ENCODE measurements around the gene NOX1. TPM values are rescaled to one million over a fixed set of nuclear protein-coding genes. Genes with fewer than 3 reads are reported as not detected.
"Not testable (repeated sequence)": the region's sequence is repeated elsewhere in the genome, so short reads cannot be mapped to it uniquely, and the experiment has no call there.

NOX1 gene
- total and polyA plus RNA-seq, 8 donors, result 53.3 TPM; not detected in 7

- TF ChIP-seq EP300 (IDR thresholded peaks at IDR 0.05) (no peak), POLR2AphosphoS5 (IDR thresholded peaks at IDR 0.05) (no peak), POLR2A (IDR thresholded peaks at IDR 0.05) (no peak)
- TF ChIP-seq, protein P1, sequence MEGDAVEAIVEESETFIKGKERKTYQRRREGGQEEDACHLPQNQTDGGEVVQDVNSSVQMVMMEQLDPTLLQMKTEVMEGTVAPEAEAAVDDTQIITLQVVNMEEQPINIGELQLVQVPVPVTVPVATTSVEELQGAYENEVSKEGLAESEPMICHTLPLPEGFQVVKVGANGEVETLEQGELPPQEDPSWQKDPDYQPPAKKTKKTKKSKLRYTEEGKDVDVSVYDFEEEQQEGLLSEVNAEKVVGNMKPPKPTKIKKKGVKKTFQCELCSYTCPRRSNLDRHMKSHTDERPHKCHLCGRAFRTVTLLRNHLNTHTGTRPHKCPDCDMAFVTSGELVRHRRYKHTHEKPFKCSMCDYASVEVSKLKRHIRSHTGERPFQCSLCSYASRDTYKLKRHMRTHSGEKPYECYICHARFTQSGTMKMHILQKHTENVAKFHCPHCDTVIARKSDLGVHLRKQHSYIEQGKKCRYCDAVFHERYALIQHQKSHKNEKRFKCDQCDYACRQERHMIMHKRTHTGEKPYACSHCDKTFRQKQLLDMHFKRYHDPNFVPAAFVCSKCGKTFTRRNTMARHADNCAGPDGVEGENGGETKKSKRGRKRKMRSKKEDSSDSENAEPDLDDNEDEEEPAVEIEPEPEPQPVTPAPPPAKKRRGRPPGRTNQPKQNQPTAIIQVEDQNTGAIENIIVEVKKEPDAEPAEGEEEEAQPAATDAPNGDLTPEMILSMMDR (IDR thresholded peaks at IDR 0.05), result no peak
- H3K27me3 ChIP-seq, result no peaks in the 10 kb centered on the region
- WGBS, 5 donors, result 38 to 71% (median 67%) methylated on average over 1 of the region's 1 CpG
- H3K9me3 ChIP-seq, result peaks cover 0 to 31% (median 5%) of the 10 kb centered on the region in 4 donors
- intact Hi-C loops (cut with DNase I; ENCODE audit: low total_unique reads), result no loop called here
- no peak for DNase-seq
- H3K4me3 ChIP-seq, result no peak overlapping the region
- H3K27ac ChIP-seq, result no peak overlapping the region
- H3K4me1 ChIP-seq, result no peaks in the 10 kb centered on the region
- no peaks in the 10 kb centered on the region for H3K36me3 ChIP-seq
These were observed 69.4 kb downstream of the NOX1 start for GRCh38 chrX:100804780-100805179.

DNA sequence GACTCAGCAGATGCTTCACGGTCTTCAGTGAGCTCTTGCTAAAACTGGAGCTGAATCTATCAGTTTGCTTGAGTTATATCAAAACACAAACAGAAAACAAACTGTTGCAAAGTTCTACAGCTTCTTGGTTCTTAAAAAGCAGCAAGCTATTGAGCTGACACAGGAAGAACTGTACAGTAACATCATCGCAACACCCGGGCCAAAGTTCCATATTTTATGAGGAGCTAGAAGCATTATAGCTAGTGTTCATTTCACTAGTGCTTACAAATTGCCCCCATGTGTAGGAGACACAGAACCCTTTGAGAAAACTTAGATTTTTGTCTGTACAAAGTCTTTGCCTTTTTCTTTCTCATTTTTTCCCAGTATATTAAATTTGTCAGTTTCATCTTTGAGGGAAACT lies 71.3 kb downstream of the NOX1 start:
- intact Hi-C loops (cut with DNase I; ENCODE audit: low total_unique reads), result no loop called here
- Histone ChIP-seq H3K27me3 (no peaks in the 10 kb centered on the region), H3K27ac (no peak overlapping the region), H3K4me1 (no peaks in the 10 kb centered on the region), H3K36me3 (no peaks in the 10 kb centered on the region), H3K9me3 (peaks cover 0 to 26% (median 5%) of the 10 kb centered on the region in 4 donors), H3K4me3 (no peak overlapping the region)
- 81 to 88% (median 85%) methylated on average over 3 of the region's 3 CpGs for WGBS, 5 donors
- no peak for DNase-seq
- TF ChIP-seq POLR2AphosphoS5 (IDR thresholded peaks at IDR 0.05) (no peak), POLR2A (IDR thresholded peaks at IDR 0.05) (no peak), EP300 (IDR thresholded peaks at IDR 0.05) (no peak)
- TF ChIP-seq, protein P1 (IDR thresholded peaks at IDR 0.05), result no peak

DNA sequence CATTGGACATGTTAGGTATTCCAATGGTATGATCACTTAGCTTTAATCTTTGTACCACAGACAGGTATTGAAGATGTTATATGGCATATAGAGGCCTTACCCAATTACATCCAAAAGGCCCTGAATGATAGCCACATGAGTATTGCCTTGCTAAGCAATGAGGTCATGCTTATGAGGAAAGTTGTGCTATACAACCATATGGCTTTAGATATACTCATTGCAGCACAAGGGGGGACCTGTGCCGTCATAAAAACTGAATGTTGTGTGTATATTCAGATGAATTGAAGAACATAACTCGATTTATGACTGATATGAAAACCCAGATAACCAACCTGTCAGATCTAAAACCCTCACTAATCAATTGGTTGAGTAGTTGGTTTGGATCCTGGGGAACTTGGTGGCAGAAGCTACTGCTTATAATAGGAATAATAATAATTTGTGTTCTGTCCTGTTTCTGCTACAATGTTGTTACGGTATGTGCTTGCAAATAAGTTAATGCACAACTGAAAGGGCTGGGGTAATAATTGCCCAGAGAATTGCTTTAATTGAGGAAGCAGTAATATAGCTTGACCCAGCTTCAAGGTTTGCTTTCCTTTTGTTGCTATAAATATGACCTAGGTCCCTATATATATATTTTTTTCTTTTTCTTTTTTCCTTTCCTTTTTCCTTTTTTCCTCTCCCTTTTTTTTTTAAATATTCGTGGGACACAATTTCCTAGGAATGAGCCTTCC lies 75.5 kb downstream of the NOX1 start:
- TF ChIP-seq EP300 (IDR thresholded peaks at IDR 0.05) (no peak), POLR2A (IDR thresholded peaks at IDR 0.05) (no peak), POLR2AphosphoS5 (IDR thresholded peaks at IDR 0.05) (no peak)
- TF ChIP-seq, protein P1 (IDR thresholded peaks at IDR 0.05), result no peak
- H3K9me3 ChIP-seq, result no peaks in the 10 kb centered on the region
- H3K27me3 ChIP-seq, result no peaks in the 10 kb centered on the region
- H3K4me3 ChIP-seq, result no peak overlapping the region
- no peaks in the 10 kb centered on the region for H3K36me3 ChIP-seq
- intact Hi-C loops (cut with DNase I; ENCODE audit: low total_unique reads), result no loop called here
- H3K27ac ChIP-seq, result no peak overlapping the region
- WGBS, 5 donors, result 42 to 70% (median 52%) methylated on average over 4 of the region's 4 CpGs
- DNase-seq, result no peak
- H3K4me1 ChIP-seq, result no peaks in the 10 kb centered on the region

DNA sequence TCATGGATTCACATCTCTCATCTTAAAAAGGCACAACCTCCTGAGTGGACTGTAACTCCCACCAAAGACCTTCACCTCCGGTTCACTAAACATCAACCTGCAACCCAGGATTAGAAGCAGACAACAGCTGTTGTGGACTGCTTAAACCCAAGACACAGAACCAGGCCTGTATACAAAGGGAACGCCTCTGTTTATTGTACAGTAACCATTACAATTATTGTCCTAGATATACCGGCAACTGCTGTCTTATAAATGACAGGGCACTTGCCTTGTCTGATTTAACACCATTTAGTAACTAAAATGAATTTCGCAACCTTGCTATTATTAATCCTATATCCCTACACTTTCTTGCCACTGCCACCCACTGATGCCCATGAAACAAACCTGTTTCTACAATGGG lies 76.8 kb downstream of the NOX1 start:
- 74 to 87% (median 82%) methylated on average over 4 of the region's 4 CpGs for WGBS, 5 donors
- Histone ChIP-seq H3K4me1 (no peaks in the 10 kb centered on the region), H3K27me3 (no peaks in the 10 kb centered on the region), H3K36me3 (no peaks in the 10 kb centered on the region), H3K4me3 (no peak overlapping the region), H3K9me3 (no peaks in the 10 kb centered on the region), H3K27ac (no peak overlapping the region)
- TF ChIP-seq POLR2A (IDR thresholded peaks at IDR 0.05) (no peak), POLR2AphosphoS5 (IDR thresholded peaks at IDR 0.05) (no peak), EP300 (IDR thresholded peaks at IDR 0.05) (no peak)
- TF ChIP-seq, protein P1 (IDR thresholded peaks at IDR 0.05), result no peak
- no peak for DNase-seq
- intact Hi-C loops (cut with DNase I; ENCODE audit: low total_unique reads), result no loop called here

GRCh38 chrX:100796371-100796770 lies 77.8 kb downstream of the NOX1 start:
- 75 to 85% (median 81%) methylated on average over 7 of the region's 7 CpGs for WGBS, 5 donors
- intact Hi-C loops (cut with DNase I; ENCODE audit: low total_unique reads); H3K4me3 ChIP-seq; H3K27ac ChIP-seq; H3K4me1 ChIP-seq; DNase-seq; H3K9me3 ChIP-seq; H3K36me3 ChIP-seq; H3K27me3 ChIP-seq: not testable (repeated sequence)

Data from stomach (tissue), 9 donors.